ENCODE measurements around the gene SLC39A11. TPM values are rescaled to one million over a fixed set of nuclear protein-coding genes. Genes with fewer than 3 reads are reported as not detected.
"Not testable (repeated sequence)": the region's sequence is repeated elsewhere in the genome, so short reads cannot be mapped to it uniquely, and the experiment has no call there.

SLC39A11 gene
- total RNA-seq, 1 donor from 2014 or later, result 26.0 TPM

GRCh38 chr17:73137376-73137775 is 44.9 kb upstream of the SLC39A11 start:
- DNase-seq (ENCODE audit: low spot score in 2 of 2, unreplicated experiment in 2 of 2), result no peak
- Mint-ChIP-seq H3K27ac (no peak overlapping the region), H3K4me1 (no peaks in the 10 kb centered on the region), H3K27me3 (ENCODE audit: low read depth) (peaks cover 33% of the 10 kb centered on the region), H3K9me3 (no peaks in the 10 kb centered on the region), H3K4me3 (no peak overlapping the region), H3K36me3 (no peaks in the 10 kb centered on the region)
- TF ChIP-seq CTCF (IDR thresholded peaks at IDR 0.05; ENCODE audit: unreplicated experiment), result no peak

- H3K36me3 Mint-ChIP-seq, result no peaks in the 10 kb centered on the region
- H3K27me3 Mint-ChIP-seq (ENCODE audit: low read depth), result peaks cover 32% of the 10 kb centered on the region
- H3K27ac Mint-ChIP-seq, result no peak overlapping the region
- no peak for TF ChIP-seq CTCF (IDR thresholded peaks at IDR 0.05; ENCODE audit: unreplicated experiment)
- H3K4me3 Mint-ChIP-seq, result no peak overlapping the region
- H3K4me1 Mint-ChIP-seq, result no peaks in the 10 kb centered on the region
- H3K9me3 Mint-ChIP-seq, result no peaks in the 10 kb centered on the region
- no peak for DNase-seq (ENCODE audit: low spot score in 2 of 2, unreplicated experiment in 2 of 2)
Measured at GRCh38 chr17:73135766-73136165, 43.3 kb upstream of the SLC39A11 start.

- H3K27me3 Mint-ChIP-seq (ENCODE audit: low read depth), result peaks cover 15% of the 10 kb centered on the region
- no peaks in the 10 kb centered on the region for H3K36me3 Mint-ChIP-seq
- H3K27ac Mint-ChIP-seq, result no peak overlapping the region
- no peaks in the 10 kb centered on the region for H3K9me3 Mint-ChIP-seq
- no peaks in the 10 kb centered on the region for H3K4me1 Mint-ChIP-seq
- H3K4me3 Mint-ChIP-seq, result no peak overlapping the region
- TF ChIP-seq CTCF (IDR thresholded peaks at IDR 0.05; ENCODE audit: unreplicated experiment), result no peak
- DNase-seq (ENCODE audit: low spot score in 2 of 2, unreplicated experiment in 2 of 2), result no peak
Measured at GRCh38 chr17:73133911-73134649, 41.6 kb upstream of the SLC39A11 start.

- no peak for DNase-seq (ENCODE audit: low spot score in 2 of 2, unreplicated experiment in 2 of 2)
- Mint-ChIP-seq H3K36me3 (no peaks in the 10 kb centered on the region), H3K9me3 (no peaks in the 10 kb centered on the region), H3K27ac (no peak overlapping the region), H3K4me1 (no peaks in the 10 kb centered on the region), H3K4me3 (no peak overlapping the region), H3K27me3 (ENCODE audit: low read depth) (peaks cover 8% of the 10 kb centered on the region)
- no peak for TF ChIP-seq CTCF (IDR thresholded peaks at IDR 0.05; ENCODE audit: unreplicated experiment)
Measured at GRCh38 chr17:73132085-73132492, 39.6 kb upstream of the SLC39A11 start.

GRCh38 chr17:73131439-73131838 is 39.0 kb upstream of the SLC39A11 start:
- H3K27ac Mint-ChIP-seq; DNase-seq (ENCODE audit: low spot score in 2 of 2, unreplicated experiment in 2 of 2); H3K4me1 Mint-ChIP-seq; H3K9me3 Mint-ChIP-seq; H3K36me3 Mint-ChIP-seq; H3K27me3 Mint-ChIP-seq (ENCODE audit: low read depth); H3K4me3 Mint-ChIP-seq: not testable (repeated sequence)

- no peaks in the 10 kb centered on the region for H3K36me3 Mint-ChIP-seq
- H3K9me3 Mint-ChIP-seq, result no peaks in the 10 kb centered on the region
- DNase-seq (ENCODE audit: low spot score in 2 of 2, unreplicated experiment in 2 of 2), result no peak
- H3K4me3 Mint-ChIP-seq, result no peak overlapping the region
- no peak for TF ChIP-seq CTCF (IDR thresholded peaks at IDR 0.05; ENCODE audit: unreplicated experiment)
- no peak overlapping the region for H3K27ac Mint-ChIP-seq
- no peaks in the 10 kb centered on the region for H3K4me1 Mint-ChIP-seq
- peaks cover 3% of the 10 kb centered on the region for H3K27me3 Mint-ChIP-seq (ENCODE audit: low read depth)
Measured at GRCh38 chr17:73130977-73131376, 38.5 kb upstream of the SLC39A11 start.
